Osteoblast (primary cell): Measurements from ENCODE around the gene MCM5. TPM values are rescaled to one million over a fixed set of nuclear protein-coding genes. Genes with fewer than 3 reads are reported as not detected.
A peak's percentile ranks its signal among the peaks of the same experiment; 100 is the strongest.

Source experiments
- DNase-seq: peaks from one replicate; pipeline ENCODE4 v3.0.0; 2011; ENCODE audit warnings: low spot score, mixed read lengths; ENCODE audit not compliant: insufficient read length; ENCODE audit errors: missing footprints
- H2AFZ ChIP-seq: 2 replicates; pipeline ENCODE4 v1.6.0; 2011; ENCODE audit warnings: mild to moderate bottlenecking, low read length
- H3K27ac ChIP-seq: 2 replicates; pipeline ENCODE4 v1.5.1; 2011; ENCODE audit warnings: mild to moderate bottlenecking, low read depth, low read length, moderate library complexity
- H3K27me3 ChIP-seq: 2 replicates; pipeline ENCODE4 v1.6.0; 2012; ENCODE audit warnings: mild to moderate bottlenecking, control low read depth, inconsistent platforms, low read length, moderate library complexity; ENCODE audit not compliant: insufficient read depth
- H3K36me3 ChIP-seq: 2 replicates; pipeline ENCODE4 v1.5.1; 2011; ENCODE audit warnings: mild to moderate bottlenecking, low read length, control low read depth, moderate library complexity; ENCODE audit not compliant: insufficient read depth
- H3K4me1 ChIP-seq: 2 replicates; pipeline ENCODE4 v1.5.1; 2011; ENCODE audit warnings: mild to moderate bottlenecking, low read length, control low read depth, moderate library complexity; ENCODE audit not compliant: insufficient read depth
- H3K4me2 ChIP-seq: 2 replicates; pipeline ENCODE4 v1.6.0; 2011; ENCODE audit warnings: mild to moderate bottlenecking, low read length; ENCODE audit not compliant: insufficient read depth
- H3K4me3 ChIP-seq: fragments of 200-600 bp; sonication (generic); 3 replicates; pipeline ENCODE4 v1.5.1; 2012; ENCODE audit warnings: mild to moderate bottlenecking, low read length, inconsistent platforms; ENCODE audit not compliant: insufficient read depth
- H3K79me2 ChIP-seq: 2 replicates; pipeline ENCODE4 v1.6.0; 2012; ENCODE audit warnings: mild to moderate bottlenecking, low read length, control low read depth, inconsistent platforms; ENCODE audit not compliant: insufficient read depth
- H3K9me3 ChIP-seq: 2 replicates; pipeline ENCODE4 v1.5.1; 2011; ENCODE audit warnings: low read depth, low read length, control low read depth
- H4K20me1 ChIP-seq: 2 replicates; pipeline ENCODE4 v1.6.0; 2012; ENCODE audit warnings: mild to moderate bottlenecking, low read length, control low read depth; ENCODE audit not compliant: insufficient read depth
- CTCF ChIP-seq: IDR thresholded peaks from 2 replicates; pipeline ENCODE4 v1.5.1; 2011; ENCODE audit warnings: mild to moderate bottlenecking, low read depth, low read length, moderate library complexity; ENCODE audit errors: extremely low read depth
- total RNA-seq: library from RNA; depleted of rRNA; stranded (reverse); fragments of >200 nt; gene quantifications from 2 replicates; pipeline ENCODE4 v1.2.3, GENCODE V29; 2012

MCM5 gene
- total RNA-seq, 1 donor = 12.7 TPM

- H3K4me1 ChIP-seq = peaks cover 8% of the 10 kb centered on the region
- peaks cover 4% of the 10 kb centered on the region for H3K9me3 ChIP-seq
- H2AFZ ChIP-seq = no peak overlapping the region
- peak; percentile 96 for TF ChIP-seq CTCF
- H3K79me2 ChIP-seq = no peaks in the 10 kb centered on the region
- H4K20me1 ChIP-seq = no peaks in the 10 kb centered on the region
- peak; percentile 99 for DNase-seq
- peak overlapping the region; percentile 50 for H3K27ac ChIP-seq
- H3K4me3 ChIP-seq = no peak overlapping the region
- no peaks in the 10 kb centered on the region for H3K27me3 ChIP-seq
- H3K4me2 ChIP-seq = peak overlapping the region; percentile 30
- H3K36me3 ChIP-seq = peaks cover 8% of the 10 kb centered on the region
Observed at GRCh38 chr22:35430897-35431322, 31.0 kb downstream of the MCM5 start.

- Histone ChIP-seq H3K4me3 (no peak overlapping the region), H4K20me1 (no peaks in the 10 kb centered on the region), H3K79me2 (no peaks in the 10 kb centered on the region), H3K9me3 (peaks cover 4% of the 10 kb centered on the region), H3K4me2 (peak overlapping the region; percentile 30), H3K36me3 (peaks cover 8% of the 10 kb centered on the region), H3K27me3 (no peaks in the 10 kb centered on the region), H3K27ac (peak overlapping the region; percentile 50), H2AFZ (no peak overlapping the region), H3K4me1 (peaks cover 8% of the 10 kb centered on the region)
- peak; percentile 58 for DNase-seq
- peak; percentile 11 for TF ChIP-seq CTCF
Observed at GRCh38 chr22:35431483-35432227, 31.7 kb downstream of the MCM5 start.

- DNase-seq = no peak
- TF ChIP-seq CTCF = no peak
- Histone ChIP-seq H3K36me3 (peaks cover 8% of the 10 kb centered on the region), H3K27ac (no peak overlapping the region), H3K9me3 (peaks cover 4% of the 10 kb centered on the region), H3K4me3 (no peak overlapping the region), H2AFZ (no peak overlapping the region), H3K4me2 (no peak overlapping the region), H3K4me1 (peaks cover 8% of the 10 kb centered on the region), H3K27me3 (no peaks in the 10 kb centered on the region), H3K79me2 (no peaks in the 10 kb centered on the region), H4K20me1 (no peaks in the 10 kb centered on the region)
Observed at GRCh38 chr22:35432228-35432905, 32.4 kb downstream of the MCM5 start.

GRCh38 chr22:35434061-35434710, 34.2 kb downstream of the MCM5 start:
- peaks cover 8% of the 10 kb centered on the region for H3K36me3 ChIP-seq
- H3K4me3 ChIP-seq = no peak overlapping the region
- TF ChIP-seq CTCF = no peak

More at GRCh38 chr22:35434061-35434710, 34.2 kb downstream of the MCM5 start:
- H3K4me1 ChIP-seq = peaks cover 8% of the 10 kb centered on the region
- H2AFZ ChIP-seq = no peak overlapping the region
- peaks cover 4% of the 10 kb centered on the region for H3K9me3 ChIP-seq
- H3K27ac ChIP-seq = no peak overlapping the region
- peak; percentile 32 for DNase-seq
- H3K4me2 ChIP-seq = no peak overlapping the region
- H3K27me3 ChIP-seq = no peaks in the 10 kb centered on the region
- H4K20me1 ChIP-seq = no peaks in the 10 kb centered on the region
- H3K79me2 ChIP-seq = no peaks in the 10 kb centered on the region
